Measurements from ENCODE around the gene FEZ2.

Gene FEZ2

GRCh38 chr2:36577884-36578283, 20.1 kb downstream of the FEZ2 start:
- TF ChIP-seq ZNF274 (IDR thresholded peaks at IDR 0.05; ENCODE audit: low read depth, low read length) = no peak
- no peak overlapping the region for H3K4me3 ChIP-seq (ENCODE audit: low read length)

GRCh38 chr2:36574560-36574959, 23.4 kb downstream of the FEZ2 start:
- no peak for TF ChIP-seq ZNF274 (IDR thresholded peaks at IDR 0.05; ENCODE audit: low read depth, low read length)
- no peak overlapping the region for H3K4me3 ChIP-seq (ENCODE audit: low read length)

- H3K4me3 ChIP-seq (ENCODE audit: low read length) = no peak overlapping the region
- no peak for TF ChIP-seq ZNF274 (IDR thresholded peaks at IDR 0.05; ENCODE audit: low read depth, low read length)
Observed at GRCh38 chr2:36573165-36573564, 24.8 kb downstream of the FEZ2 start.

GRCh38 chr2:36572719-36573059, 25.3 kb downstream of the FEZ2 start:
- H3K4me3 ChIP-seq (ENCODE audit: low read length) = no peak overlapping the region
- TF ChIP-seq ZNF274 (IDR thresholded peaks at IDR 0.05; ENCODE audit: low read depth, low read length) = no peak

GRCh38 chr2:36572054-36572718, 25.8 kb downstream of the FEZ2 start:
- TF ChIP-seq ZNF274 (IDR thresholded peaks at IDR 0.05; ENCODE audit: low read depth, low read length) = no peak
- H3K4me3 ChIP-seq (ENCODE audit: low read length) = no peak overlapping the region

- no peak for TF ChIP-seq ZNF274 (IDR thresholded peaks at IDR 0.05; ENCODE audit: low read depth, low read length)
- no peak overlapping the region for H3K4me3 ChIP-seq (ENCODE audit: low read length)
Observed at GRCh38 chr2:36570416-36570815, 27.6 kb downstream of the FEZ2 start.

GRCh38 chr2:36569267-36569856, 28.6 kb downstream of the FEZ2 start:
- TF ChIP-seq ZNF274 (IDR thresholded peaks at IDR 0.05; ENCODE audit: low read depth, low read length) = no peak
- H3K4me3 ChIP-seq (ENCODE audit: low read length) = no peak overlapping the region

- no peak for TF ChIP-seq ZNF274 (IDR thresholded peaks at IDR 0.05; ENCODE audit: low read depth, low read length)
- H3K4me3 ChIP-seq (ENCODE audit: low read length) = no peak overlapping the region
Observed at GRCh38 chr2:36568516-36569246, 29.3 kb downstream of the FEZ2 start.

- no peak overlapping the region for H3K4me3 ChIP-seq (ENCODE audit: low read length)
- no peak for TF ChIP-seq ZNF274 (IDR thresholded peaks at IDR 0.05; ENCODE audit: low read depth, low read length)
Observed at GRCh38 chr2:36567711-36568408, 30.1 kb downstream of the FEZ2 start.

GRCh38 chr2:36566887-36567286, 31.1 kb downstream of the FEZ2 start:
- H3K4me3 ChIP-seq (ENCODE audit: low read length) = no peak overlapping the region
- TF ChIP-seq ZNF274 (IDR thresholded peaks at IDR 0.05; ENCODE audit: low read depth, low read length) = no peak

GRCh38 chr2:36565712-36566111, 32.3 kb downstream of the FEZ2 start:
- H3K4me3 ChIP-seq (ENCODE audit: low read length) = no peak overlapping the region
- no peak for TF ChIP-seq ZNF274 (IDR thresholded peaks at IDR 0.05; ENCODE audit: low read depth, low read length)

- no peak for TF ChIP-seq ZNF274 (IDR thresholded peaks at IDR 0.05; ENCODE audit: low read depth, low read length)
Observed at GRCh38 chr2:36564377-36564930, 33.5 kb downstream of the FEZ2 start.

GRCh38 chr2:36562973-36563532, 34.9 kb downstream of the FEZ2 start:
- no peak overlapping the region for H3K4me3 ChIP-seq (ENCODE audit: low read length)
- TF ChIP-seq ZNF274 (IDR thresholded peaks at IDR 0.05; ENCODE audit: low read depth, low read length) = no peak

More at GRCh38 chr2:36564377-36564930, 33.5 kb downstream of the FEZ2 start:
- no peak overlapping the region for H3K4me3 ChIP-seq (ENCODE audit: low read length)

- TF ChIP-seq ZNF274 (IDR thresholded peaks at IDR 0.05; ENCODE audit: low read depth, low read length) = no peak
- H3K4me3 ChIP-seq (ENCODE audit: low read length) = no peak overlapping the region
Observed at GRCh38 chr2:36562240-36562639, 35.7 kb downstream of the FEZ2 start.

Data from GM08714 (cell line).